DMS 273 treated with DMSO at 0.1 percent for 48 hours (cell line): Measurements from ENCODE around the gene TREM1.
"Not testable (repeated sequence)": the region's sequence is repeated elsewhere in the genome, so short reads cannot be mapped to it uniquely, and the experiment has no call there.

ENCODE experiments used
- DNase-seq: peaks from one replicate; lab custom pipeline; 2025; lab: John Stamatoyannopoulos, UW

The TREM1 gene

DNA sequence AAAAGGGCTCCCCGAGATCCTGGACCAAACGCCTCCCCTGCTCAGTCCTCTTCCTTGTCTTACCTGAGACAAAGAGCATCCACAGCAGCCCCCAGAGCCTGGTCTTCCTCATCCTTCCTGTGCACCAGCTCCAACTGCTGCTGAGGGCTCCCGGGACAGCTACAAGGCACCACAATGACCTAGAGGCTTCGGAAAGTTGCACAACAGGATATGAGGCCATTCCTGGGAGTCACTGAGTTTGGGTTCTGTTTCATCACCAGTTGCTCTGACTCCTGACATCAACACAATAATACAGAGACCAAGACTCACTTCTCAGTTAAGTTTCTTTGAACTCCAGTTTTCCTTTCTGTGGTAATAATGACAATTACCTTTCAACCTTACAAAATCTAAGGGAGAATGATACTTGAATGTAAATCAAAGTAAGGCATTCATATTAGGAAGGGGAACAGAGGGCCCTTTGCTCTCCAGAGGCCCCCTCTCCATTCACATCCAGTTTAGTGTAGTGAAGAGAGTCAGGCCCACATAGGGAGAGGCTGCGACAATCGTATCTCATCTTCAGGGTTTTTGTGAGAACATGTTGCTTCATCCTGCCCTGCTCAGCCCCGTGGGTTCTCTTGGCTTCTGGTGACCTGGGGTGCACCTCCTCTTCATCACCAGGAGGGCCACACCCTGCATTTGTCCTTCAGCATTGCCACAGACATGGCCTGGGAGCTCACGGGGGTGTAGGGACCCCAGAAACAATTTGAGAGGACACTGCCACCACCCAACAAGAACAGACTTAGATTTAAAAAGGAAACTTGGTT lies at the start of gene TREM1:
Gene TREM1, minus strand, starts transcription at position 139 of the 803 bp plus-strand sequence. Its CDS starts 27 bp downstream, at position 112.
- no peak for DNase-seq

DNA sequence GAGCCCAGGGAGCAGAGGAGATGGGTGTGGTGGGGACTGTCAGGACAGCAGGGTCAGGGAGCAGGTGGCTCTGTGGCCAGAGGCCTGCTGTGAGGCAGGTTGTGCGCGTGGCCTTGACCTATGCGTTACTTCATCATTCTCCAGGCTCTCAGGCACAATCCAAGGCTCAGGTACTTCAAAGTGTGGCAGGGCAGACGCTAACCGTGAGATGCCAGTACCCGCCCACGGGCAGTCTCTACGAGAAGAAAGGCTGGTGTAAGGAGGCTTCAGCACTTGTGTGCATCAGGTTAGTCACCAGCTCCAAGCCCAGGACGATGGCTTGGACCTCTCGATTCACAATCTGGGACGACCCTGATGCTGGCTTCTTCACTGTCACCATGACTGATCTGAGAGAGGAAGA lies 49.5 kb upstream of the TREM1 start:
- no peak for DNase-seq

DNA sequence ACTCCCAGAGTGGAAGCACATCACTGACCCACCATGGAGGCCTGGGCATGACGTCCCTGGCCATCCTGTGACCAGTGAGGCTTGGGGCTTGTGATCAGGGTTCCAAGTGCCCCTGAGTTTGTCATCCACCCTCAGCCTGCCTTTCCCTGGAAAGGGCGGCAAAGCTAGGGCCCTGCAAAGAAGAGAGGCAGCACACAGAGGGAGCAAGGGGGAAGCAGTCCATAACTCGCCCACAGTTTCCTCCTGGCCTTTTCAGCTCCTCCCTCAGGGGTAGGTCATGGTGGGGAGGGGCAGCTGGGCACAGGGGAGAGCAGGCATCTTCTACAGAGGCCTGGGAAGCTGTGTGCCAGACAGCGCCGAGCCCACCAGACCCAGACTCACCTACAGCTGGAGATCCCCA lies 48.8 kb upstream of the TREM1 start, which contains the start of gene NCR2:
Gene NCR2, plus strand, starts transcription at position 313 of the 400 bp plus-strand sequence. CDS start 269 bp downstream, outside the sequence.
- no peak for DNase-seq

- no peak for DNase-seq
These were observed 48.1 kb upstream of the TREM1 start for GRCh38 chr6:41334482-41335040.

GRCh38 chr6:41332842-41333736 lies 46.6 kb upstream of the TREM1 start:
- DNase-seq = no peak

- DNase-seq = no peak
These were observed 45.8 kb upstream of the TREM1 start for GRCh38 chr6:41332241-41332640.

- DNase-seq = no peak
These were observed 45.1 kb upstream of the TREM1 start for GRCh38 chr6:41331401-41332150.

GRCh38 chr6:41327177-41327576 lies 40.7 kb upstream of the TREM1 start:
- DNase-seq = no peak

GRCh38 chr6:41326092-41326491 lies 39.6 kb upstream of the TREM1 start:
- no peak for DNase-seq

GRCh38 chr6:41325446-41326066 lies 39.1 kb upstream of the TREM1 start:
- no peak for DNase-seq

DNA sequence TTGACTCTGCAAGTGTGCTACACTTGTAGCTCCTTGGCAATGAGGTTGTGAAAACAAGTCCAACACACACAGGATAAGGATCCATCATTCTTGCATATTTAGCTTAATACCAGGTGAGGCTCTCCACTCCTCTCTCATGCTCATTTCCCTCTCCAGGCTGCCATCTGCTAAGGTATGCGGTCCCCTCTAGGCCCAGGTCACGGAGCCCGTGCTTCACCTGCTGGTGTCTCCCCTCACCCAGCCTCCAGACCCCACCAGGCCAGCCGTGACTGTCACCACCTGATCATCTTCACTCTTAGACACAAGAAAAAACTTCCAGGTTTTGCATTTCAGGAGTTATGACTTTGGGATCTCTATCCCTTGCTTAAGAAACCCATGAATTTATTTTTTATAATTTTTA lies 34.7 kb upstream of the TREM1 start:
- no peak for DNase-seq

DNA sequence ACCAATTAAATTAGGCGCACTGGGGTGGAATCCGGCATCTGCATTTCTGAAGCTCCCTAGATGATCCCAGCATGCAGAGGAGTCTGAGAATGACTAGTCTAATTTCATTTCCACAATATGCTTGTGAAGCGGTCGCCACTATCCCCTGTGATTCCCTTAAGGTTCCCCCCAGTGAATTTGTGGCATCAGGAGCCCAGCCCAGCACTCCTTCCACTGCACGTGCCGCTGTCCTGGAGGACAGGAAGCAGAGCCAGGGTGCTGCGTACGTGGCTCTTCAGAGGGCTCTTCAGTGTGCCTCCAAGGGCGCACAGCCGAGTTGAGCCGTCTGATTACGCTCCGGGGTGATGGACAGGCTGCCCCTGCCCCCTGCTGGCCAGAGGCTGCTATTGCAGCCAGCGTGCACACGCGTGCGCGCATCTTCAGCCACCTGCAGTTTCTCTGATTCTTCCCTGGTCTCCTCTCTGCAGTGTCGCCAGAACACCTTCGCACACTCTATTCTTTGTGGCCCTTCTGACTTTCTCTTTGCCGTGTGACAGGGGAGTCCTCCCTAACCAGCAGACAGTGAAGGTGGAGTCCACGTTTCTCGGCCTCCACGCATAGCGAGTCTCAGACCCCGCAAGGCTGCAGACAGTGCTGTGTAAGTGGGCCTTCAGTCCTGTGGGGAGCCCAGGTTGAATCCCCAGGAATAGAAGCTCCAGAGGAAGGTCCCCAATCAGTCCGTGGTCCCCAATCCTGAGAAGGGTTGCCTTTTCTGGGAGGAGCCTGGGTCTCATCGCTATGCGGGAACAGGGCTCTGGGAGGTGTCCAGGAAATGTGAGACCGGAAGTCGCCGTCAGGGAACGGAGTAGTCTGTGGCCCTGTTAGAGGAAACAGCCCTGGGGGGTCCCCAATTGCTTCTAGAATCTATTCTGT lies 32.4 kb upstream of the TREM1 start:
- DNase-seq = peak; percentile 63

DNA sequence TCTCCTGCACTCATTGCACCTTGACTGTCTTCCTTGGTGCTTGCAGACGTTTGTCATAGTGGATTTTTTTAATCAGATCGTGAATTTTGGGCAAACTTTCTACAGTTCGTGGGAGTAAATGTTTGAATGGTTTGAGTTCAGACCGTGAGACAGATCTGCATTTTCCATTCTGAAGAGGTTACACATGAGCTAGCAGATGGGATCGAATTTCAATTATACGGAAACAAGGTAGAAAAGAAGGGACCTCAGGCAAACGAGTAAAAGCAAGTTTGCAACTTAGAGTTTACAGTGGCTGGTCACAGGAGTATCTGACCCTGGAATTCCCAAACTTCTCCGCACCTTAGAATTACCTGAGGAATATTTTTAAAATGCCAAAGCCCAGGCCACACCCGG lies 31.8 kb upstream of the TREM1 start:
- DNase-seq = no peak

DNA sequence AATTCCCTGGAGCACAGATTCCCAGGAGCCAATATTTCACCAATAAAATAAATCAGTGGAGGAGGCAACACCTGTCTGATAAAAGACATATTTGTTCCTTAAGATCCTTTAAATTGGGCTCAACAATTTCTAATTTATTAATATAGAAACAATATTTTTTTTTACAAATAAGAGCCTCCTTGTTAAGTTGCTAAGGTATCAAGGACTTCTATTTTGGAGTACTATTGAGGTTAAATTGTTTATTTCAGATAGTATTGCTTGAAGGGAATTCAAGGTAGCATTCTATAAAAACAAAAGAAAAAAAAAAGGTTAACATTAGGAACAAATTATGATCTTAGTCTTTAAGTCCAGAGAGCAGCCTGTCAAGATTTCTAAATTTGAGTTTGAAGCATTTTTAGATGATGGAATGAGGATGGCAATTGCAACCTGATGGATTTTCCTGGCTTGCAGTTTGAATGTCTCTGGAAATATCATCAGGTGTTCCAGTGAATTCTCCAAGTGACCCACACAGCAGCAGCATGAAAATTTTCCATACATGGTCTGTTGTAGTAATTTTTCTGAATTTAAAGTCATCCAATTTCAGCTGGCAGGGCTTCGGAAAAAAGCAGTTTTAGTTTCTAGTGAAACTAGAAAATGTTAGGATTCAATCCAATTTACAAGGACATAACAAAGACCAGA lies 29.6 kb upstream of the TREM1 start:
- DNase-seq = no peak

GRCh38 chr6:41315203-41315602 lies 28.7 kb upstream of the TREM1 start:
- DNase-seq = no peak

- DNase-seq = no peak
These were observed 19.8 kb upstream of the TREM1 start for GRCh38 chr6:41306187-41306854.

DNA sequence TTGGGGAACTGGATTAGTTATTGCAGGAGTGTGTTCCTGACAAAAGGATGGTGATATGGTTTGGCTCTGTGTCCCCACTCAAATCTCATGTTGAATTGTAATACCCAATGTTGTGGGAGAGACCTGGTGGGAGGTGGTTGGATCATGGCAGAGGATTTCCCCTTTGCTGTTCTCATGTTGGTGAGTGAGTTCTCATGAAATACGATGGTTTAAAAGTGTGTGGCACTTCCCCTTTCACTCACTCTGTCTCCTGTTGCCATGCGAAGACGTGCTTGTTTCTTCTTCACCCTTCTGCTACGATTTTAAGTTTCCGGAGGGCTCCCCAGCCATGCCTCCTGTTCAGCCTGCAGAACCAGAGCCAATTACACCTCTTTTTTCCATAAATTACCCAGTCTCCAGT lies 16.2 kb upstream of the TREM1 start:
- DNase-seq = no peak

DNA sequence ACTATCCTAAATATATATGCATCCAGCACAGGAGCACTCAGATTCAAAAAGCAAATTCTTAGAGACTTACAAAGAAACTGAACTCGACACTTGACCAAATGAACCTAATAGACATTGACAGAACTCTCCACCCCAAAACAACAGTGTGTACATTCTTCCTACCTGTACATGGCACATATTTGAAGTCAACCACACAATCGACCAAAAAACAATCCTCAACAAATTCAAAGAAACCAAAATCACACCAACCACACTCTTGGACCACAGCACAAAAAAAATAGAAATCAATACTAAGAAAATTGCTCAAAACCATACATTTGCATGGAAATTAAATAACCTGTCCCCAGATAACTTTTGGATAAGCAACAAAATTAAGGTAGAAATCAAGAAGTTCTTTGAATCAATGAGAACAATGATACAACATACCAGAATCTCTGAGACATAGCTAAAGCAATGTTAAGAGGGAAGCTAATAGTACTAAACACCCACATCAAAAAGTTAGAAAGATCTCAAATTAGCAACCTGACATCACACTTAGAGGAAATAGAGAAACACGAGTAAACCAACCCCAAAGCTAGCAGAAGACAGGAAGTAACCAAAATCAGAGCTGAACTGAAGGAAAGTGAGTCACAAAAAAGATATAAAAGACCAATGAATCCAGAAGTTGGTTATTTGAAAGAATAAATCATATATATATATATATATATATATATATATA lies 12.5 kb upstream of the TREM1 start:
- DNase-seq = no peak

DNA sequence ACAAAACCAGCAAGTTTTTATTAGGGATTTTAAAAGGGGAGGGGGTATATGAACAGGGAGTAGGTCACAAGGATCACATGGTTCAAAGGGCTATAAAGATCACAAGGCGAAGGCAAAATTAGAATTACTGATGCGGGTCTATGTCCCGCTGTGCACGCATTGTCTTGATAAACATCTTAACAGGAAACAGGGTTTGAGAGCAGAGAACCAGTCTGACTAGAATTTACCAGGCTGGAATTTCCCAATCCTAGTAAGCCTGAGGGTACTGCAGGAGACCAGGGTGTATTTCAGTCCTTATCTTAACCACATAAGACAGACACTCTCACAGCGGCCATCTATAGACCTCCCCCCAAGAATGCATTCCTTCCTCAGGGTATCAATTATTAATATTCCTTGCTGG lies 10.8 kb upstream of the TREM1 start:
- DNase-seq = not testable (repeated sequence)
